NAMALWA (cell line): Measurements from ENCODE around the gene GPC1.
"Not testable (repeated sequence)": the region's sequence is repeated elsewhere in the genome, so short reads cannot be mapped to it uniquely, and the experiment has no call there.

Experiments
- DNase-seq: peaks from one replicate; pipeline ENCODE4 v3.0.0-alpha.2; 2015; ENCODE audit warnings: low spot score

Gene GPC1, protein sequence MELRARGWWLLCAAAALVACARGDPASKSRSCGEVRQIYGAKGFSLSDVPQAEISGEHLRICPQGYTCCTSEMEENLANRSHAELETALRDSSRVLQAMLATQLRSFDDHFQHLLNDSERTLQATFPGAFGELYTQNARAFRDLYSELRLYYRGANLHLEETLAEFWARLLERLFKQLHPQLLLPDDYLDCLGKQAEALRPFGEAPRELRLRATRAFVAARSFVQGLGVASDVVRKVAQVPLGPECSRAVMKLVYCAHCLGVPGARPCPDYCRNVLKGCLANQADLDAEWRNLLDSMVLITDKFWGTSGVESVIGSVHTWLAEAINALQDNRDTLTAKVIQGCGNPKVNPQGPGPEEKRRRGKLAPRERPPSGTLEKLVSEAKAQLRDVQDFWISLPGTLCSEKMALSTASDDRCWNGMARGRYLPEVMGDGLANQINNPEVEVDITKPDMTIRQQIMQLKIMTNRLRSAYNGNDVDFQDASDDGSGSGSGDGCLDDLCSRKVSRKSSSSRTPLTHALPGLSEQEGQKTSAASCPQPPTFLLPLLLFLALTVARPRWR

GRCh38 chr2:240435457-240435947 is at the start of gene GPC1:
TSS of gene GPC1 (plus strand) at chr2:240435663. CDS start at chr2:240435919, 256 bp downstream.
- DNase-seq, result peak; percentile 64

GRCh38 chr2:240386326-240386725 is 49.1 kb upstream of the GPC1 start:
- no peak for DNase-seq

DNA sequence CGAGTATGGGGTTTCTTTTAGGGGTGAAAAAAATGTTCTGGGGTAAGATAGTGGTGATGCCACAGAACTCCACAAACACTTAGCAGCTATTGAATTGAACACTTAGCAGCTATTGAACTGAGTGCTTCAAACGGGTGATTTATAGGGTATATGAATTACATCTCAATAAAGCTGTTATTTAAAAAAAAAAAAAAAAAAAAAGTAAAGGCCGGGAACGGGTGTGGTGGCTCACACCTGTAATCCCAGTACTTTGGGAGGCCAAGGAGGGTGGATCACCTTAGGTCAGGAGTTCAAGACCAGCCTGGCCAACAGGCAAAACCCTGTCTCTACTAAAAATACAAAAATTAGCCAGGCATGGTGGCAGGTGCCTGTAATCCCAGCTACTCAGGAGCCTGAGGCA is 48.7 kb upstream of the GPC1 start:
- DNase-seq, result not testable (repeated sequence)

- no peak for DNase-seq
Measured at GRCh38 chr2:240387325-240387668, 48.2 kb upstream of the GPC1 start.

DNA sequence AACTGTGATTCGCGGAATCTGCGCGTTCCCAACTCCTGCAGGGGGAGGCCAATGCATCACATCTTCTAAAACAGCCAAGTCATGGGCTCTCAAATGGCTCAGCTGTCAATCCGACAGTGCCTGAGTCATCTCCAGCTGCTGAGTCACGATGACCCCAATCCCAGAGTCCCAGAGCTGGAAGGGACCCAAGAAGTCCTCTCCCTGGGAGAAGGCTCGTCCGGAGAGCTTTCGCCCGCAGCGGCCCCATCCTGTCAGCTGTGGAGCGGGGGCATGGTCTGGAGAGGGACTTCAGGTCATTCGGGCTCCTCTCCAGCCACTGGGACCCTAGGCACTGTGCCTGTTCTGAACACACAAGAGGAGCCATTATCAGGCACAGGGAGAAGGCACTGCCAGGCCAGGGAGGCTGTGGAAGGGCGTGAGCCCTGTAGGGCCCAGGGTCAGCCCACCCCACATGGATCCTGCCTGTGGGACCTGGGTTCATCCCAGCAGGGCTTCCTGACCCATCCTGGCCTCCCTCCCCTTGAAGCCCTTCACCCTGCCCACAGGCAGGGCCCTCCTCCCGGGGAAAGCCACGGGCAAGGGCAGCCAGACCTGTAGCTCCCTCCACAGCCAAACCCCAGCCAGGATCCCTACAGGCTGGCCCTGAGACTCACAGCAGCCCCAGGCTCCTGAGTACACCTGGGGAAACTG is 47.6 kb upstream of the GPC1 start:
- no peak for DNase-seq

- DNase-seq, result no peak
Measured at GRCh38 chr2:240388471-240389301, 46.8 kb upstream of the GPC1 start.

DNA sequence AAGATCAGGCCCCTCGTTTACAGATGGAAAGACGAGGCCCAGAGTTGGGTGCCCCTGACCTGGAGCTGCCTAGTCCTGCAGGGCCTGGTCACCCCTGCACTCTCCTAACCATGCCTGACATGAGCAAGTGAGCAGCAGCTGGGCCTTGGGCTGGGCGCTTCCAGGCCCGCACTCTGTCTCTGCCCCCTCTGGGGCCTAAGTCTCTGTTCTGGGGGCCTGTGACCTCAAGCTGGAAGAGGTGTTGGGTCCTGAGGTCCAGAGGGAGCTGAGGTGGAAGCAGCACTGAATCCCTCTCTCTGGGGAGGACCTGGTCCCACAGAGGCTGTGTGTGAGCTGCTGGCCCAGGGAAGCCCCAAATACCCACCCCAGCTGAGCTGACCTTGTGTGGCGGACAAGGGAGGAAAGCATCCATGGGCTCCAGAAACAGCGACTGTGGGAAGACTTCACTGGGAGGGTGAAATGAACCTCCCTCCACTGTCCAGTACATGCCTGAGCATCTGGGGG is 46.1 kb upstream of the GPC1 start:
- DNase-seq, result no peak

DNA sequence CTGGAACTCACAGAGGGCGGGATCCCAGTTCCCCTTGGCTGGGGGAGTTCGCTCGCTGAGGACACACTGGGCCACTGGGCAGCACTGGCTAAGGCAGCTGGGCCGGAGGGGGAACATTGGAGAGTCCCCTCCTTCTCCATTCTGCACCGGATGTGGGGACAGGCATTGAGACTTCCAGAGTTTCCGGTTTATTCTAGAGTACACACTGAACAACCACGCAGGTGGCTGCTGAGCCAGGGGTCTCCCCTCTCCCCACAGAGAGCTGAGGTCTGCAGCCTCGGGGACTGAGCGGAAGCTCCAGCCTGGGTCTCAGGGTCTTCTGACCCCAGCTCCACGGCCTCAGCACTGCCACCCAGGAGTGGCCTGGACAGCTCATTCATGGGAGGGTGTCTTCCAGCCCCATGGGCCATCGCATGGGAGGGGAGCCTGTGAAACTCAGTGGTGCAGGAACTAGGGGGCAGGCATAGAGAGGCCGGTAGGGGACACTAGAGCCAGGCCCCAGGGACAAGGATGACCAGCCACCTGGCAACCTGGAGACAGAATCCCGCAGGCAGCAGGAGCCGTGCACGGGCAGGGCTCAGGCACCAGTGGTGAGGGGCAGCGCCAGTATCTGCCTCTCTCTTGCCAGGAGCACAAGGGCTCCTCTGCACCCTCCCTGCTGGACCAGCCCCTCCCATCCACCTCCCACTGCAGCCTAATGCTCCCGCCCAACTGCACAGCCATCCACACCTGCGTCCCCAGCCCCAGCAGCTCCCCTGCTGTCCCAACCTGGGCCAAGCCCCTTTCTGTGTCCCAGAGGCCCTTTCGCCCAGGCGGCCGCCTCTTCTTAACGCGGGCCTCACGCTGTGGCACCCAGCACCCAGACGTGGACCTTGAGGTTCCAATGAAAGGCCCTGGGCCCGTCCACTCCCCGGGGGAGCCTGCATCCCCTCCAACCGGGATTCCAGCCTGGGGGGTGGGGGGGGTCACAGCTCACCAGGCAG is 45.1 kb upstream of the GPC1 start:
- no peak for DNase-seq

DNA sequence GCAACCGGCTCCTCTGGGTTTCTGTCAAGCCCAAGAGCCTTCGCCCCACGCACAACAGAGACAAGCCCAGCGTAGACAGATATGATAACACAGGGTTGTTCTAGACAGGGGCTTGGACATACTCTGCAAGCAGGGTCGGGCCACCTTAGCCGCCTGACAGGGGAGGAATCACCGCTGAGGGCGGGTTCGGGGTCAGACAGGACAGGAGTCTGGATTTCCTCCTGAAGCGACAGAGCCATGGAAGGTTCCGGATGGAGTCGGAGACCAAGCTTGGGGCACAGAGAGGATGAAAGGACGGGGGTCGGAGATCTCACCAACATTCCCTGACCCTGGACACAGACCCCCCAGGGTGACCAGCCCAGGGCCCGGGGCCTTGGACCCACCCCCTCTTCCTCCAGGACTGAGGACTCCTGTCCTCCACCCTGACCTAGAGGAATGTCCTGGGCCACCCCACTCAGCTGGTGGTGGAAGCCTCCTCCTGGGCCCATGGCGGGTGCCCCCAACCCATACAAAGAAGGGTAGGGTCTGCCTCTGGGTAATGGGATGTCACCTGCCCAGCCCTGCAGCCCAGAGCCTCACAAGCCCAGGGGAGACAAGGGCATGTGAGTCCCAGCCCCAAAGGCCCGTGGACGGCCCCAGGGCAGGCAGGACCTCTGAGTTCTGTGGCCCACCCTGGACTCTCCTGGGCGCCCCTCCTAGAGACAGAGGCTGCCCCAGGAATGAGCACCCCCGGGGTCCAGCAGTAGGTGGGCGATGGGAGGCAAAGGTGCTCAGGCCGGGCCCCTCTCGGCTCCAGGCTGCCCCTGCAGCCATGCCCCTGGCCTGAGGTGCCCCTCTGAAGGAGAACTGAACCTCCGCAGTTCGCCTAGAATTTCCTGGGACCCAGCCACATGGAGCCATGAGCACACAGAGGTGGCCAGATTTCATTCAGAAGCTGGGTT is 44.1 kb upstream of the GPC1 start:
- DNase-seq, result no peak

DNA sequence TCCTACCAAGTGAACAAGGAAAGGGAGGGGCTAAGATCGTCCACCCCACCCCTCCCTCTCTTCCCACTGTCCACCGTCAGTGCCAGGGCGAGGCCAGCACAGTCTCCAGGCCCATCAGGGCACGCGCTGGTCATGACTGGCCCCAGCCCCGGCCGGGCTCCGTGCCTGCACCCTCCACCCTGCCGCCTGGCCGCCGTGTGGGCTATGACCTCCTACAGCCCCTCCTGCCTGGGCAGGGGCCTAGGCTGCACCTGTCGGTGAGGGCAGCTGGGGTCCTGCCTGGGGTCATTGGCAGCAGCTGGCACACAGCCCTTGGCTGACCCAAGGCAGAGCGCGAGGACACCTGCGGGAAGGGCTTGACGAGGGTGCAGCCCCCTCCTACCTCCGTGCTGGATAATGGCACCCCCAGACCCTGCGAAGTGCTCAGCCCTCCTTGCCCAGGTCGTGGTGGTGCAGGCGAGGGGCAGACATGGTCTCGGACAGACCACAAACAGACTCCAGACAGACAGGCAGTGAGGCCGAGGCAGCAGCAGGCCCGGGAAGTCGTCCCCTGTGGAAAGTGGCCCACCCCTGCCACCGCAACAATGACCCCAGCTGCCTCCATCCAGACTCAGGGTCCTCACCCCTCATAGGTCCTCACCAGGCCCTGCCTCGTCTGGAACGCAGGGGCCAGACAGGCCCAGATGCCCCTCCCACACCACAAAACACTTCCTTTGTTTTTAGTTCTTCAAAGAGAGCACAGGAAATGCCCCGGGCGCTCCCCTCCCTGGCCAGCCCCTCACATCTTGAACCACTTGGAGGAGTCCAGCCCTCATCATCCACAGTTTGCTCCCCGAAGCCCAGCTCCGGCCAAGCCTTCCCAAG is 43.1 kb upstream of the GPC1 start:
- no peak for DNase-seq

- no peak for DNase-seq
Measured at GRCh38 chr2:240392948-240393830, 42.3 kb upstream of the GPC1 start.

DNA sequence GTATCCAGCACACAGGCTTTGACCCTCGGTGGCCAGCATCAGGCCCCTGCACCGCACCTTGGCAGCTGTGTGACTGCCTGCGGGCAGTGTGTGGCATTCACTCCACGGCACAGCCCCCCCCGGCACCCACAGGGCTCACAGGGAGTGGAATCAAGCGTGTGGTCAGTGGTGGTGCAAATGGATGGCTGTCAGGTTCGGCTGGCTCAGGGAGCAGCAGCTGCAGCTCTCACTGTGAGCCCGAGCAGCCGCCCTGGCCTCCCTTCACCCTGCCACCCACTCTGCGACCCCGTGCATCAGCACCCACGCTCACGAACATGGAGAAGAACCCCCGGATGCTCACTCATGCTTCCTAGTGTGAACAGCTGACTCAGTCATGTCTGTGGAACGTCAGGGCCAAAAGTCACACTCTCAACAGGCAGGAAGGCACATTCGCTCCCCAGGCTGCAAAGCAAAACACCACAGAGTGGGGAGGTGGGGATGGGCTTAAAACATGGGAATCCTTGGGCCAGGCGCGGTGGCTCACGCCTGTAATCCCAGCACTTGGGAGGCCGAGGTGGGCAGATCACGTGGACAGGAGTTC is 41.5 kb upstream of the GPC1 start:
- DNase-seq, result no peak

DNA sequence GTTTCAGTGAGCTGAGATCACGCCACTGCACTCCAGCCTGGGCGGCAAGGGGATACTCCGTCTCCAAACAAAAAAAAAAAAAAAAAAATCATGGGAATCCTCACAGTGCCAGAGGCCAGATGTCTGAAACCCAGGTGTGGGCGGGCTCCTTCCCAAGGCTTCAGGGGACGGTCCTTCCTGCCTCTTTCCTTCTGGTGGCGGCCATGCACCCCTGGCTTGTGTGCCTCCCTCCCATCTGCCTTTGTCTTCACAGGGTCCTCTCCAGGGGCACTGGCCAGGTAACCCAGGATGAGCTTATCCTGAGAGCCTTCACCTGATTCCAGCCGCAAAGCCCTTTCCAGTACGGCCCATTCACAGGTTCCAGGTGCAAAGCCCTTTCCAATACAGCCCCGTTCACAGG is 40.9 kb upstream of the GPC1 start:
- DNase-seq, result no peak

- DNase-seq, result no peak
Measured at GRCh38 chr2:240395448-240395847, 40.0 kb upstream of the GPC1 start.

- DNase-seq, result no peak
Measured at GRCh38 chr2:240395896-240396622, 39.4 kb upstream of the GPC1 start.
